ENCODE data around the gene CST9L.

Gene CST9L

GRCh38 chr20:23596579-23597250 lies 28.4 kb upstream of the CST9L start:
- intact Hi-C loops (cut with DNase I; ENCODE audit: low total_unique reads): no loop called here
- Histone ChIP-seq H3K27ac (no peak overlapping the region), H3K4me1 (no peaks in the 10 kb centered on the region), H3K9me3 (no peaks in the 10 kb centered on the region), H3K4me3 (no peak overlapping the region), H3K36me3 (no peaks in the 10 kb centered on the region), H3K27me3 (no peaks in the 10 kb centered on the region)
- TF ChIP-seq CTCF (IDR thresholded peaks at IDR 0.05): no peak
- no peak for DNase-seq

- no peak for DNase-seq
- no peak overlapping the region for H3K27ac ChIP-seq
- no peaks in the 10 kb centered on the region for H3K4me1 ChIP-seq
- no peaks in the 10 kb centered on the region for H3K9me3 ChIP-seq
- no peak for TF ChIP-seq CTCF (IDR thresholded peaks at IDR 0.05)
- H3K36me3 ChIP-seq: no peaks in the 10 kb centered on the region
- no peak overlapping the region for H3K4me3 ChIP-seq
- intact Hi-C loops (cut with DNase I; ENCODE audit: low total_unique reads): no loop called here
- H3K27me3 ChIP-seq: no peaks in the 10 kb centered on the region
These were observed 27.7 kb upstream of the CST9L start for GRCh38 chr20:23595941-23596340.

- Histone ChIP-seq H3K4me3 (no peak overlapping the region), H3K4me1 (no peaks in the 10 kb centered on the region), H3K27me3 (peaks cover 0 to 20% of the 10 kb centered on the region in 2 donors), H3K27ac (no peak overlapping the region), H3K36me3 (no peaks in the 10 kb centered on the region), H3K9me3 (no peaks in the 10 kb centered on the region)
- TF ChIP-seq CTCF (IDR thresholded peaks at IDR 0.05): no peak
- intact Hi-C loops (cut with DNase I; ENCODE audit: low total_unique reads): no loop called here
- DNase-seq: peak in 1 of 2 donors; percentile 5
These were observed 20.4 kb upstream of the CST9L start for GRCh38 chr20:23588434-23589403.

GRCh38 chr20:23587631-23588030 lies 19.3 kb upstream of the CST9L start:
- Histone ChIP-seq H3K36me3 (no peaks in the 10 kb centered on the region), H3K27ac (no peak overlapping the region), H3K4me1 (no peaks in the 10 kb centered on the region), H3K27me3 (peaks cover 0 to 20% of the 10 kb centered on the region in 2 donors), H3K4me3 (no peak overlapping the region), H3K9me3 (no peaks in the 10 kb centered on the region)
- DNase-seq: peak in 1 of 2 donors; percentile 2
- intact Hi-C loops (cut with DNase I; ENCODE audit: low total_unique reads): no loop called here
- no peak for TF ChIP-seq CTCF (IDR thresholded peaks at IDR 0.05)

GRCh38 chr20:23586735-23587525 lies 18.6 kb upstream of the CST9L start:
- Histone ChIP-seq H3K27ac (no peak overlapping the region), H3K4me1 (no peaks in the 10 kb centered on the region), H3K27me3 (peaks cover 0 to 20% of the 10 kb centered on the region in 2 donors), H3K36me3 (no peaks in the 10 kb centered on the region), H3K4me3 (no peak overlapping the region), H3K9me3 (no peaks in the 10 kb centered on the region)
- intact Hi-C loops (cut with DNase I; ENCODE audit: low total_unique reads): no loop called here
- DNase-seq: peak in 1 of 2 donors; percentile 13
- no peak for TF ChIP-seq CTCF (IDR thresholded peaks at IDR 0.05)
